Chondrocyte (in vitro differentiated cells): ENCODE measurements around the gene MDFI. TPM values are rescaled to one million over a fixed set of nuclear protein-coding genes. Genes with fewer than 3 reads are reported as not detected.

Experiments
- DNase-seq: peaks from one replicate; pipeline ENCODE4 v3.0.0; 2021; ENCODE audit warnings: mixed read lengths, low spot score
- H3K27ac Mint-ChIP-seq: one replicate; pipeline ENCODE4 v1.8.0; 2021; ENCODE audit warnings: mild to moderate bottlenecking, moderate library complexity, mixed read lengths; ENCODE audit not compliant: unreplicated experiment
- H3K27me3 Mint-ChIP-seq: 2 replicates; pipeline ENCODE4 v1.8.0; 2021; ENCODE audit warnings: low read depth, mixed read lengths
- H3K36me3 Mint-ChIP-seq: 2 replicates; pipeline ENCODE4 v1.8.0; 2021; ENCODE audit warnings: low read depth, mixed read lengths
- H3K4me1 Mint-ChIP-seq: 2 replicates; pipeline ENCODE4 v1.8.0; 2021; ENCODE audit warnings: low read depth, mild to moderate bottlenecking, mixed read lengths
- H3K4me3 Mint-ChIP-seq: one replicate; pipeline ENCODE4 v1.8.0; 2021; ENCODE audit warnings: mild to moderate bottlenecking, moderate library complexity, mixed read lengths; ENCODE audit not compliant: unreplicated experiment
- H3K9me3 Mint-ChIP-seq: 2 replicates; pipeline ENCODE4 v1.8.0; 2021; ENCODE audit warnings: low read depth, mixed read lengths
- CTCF ChIP-seq: fragments of 200-600 bp; sonication (generic); IDR thresholded peaks from 2 replicates; pipeline ENCODE4 v1.5.0; 2021; ENCODE audit warnings: antibody characterized with exemption, mild to moderate bottlenecking, moderate library complexity
- total RNA-seq: library from RNA; stranded (reverse); gene quantifications from 3 replicates; pipeline ENCODE4 v1.2.1, GENCODE V29; 2021

MDFI gene
- total RNA-seq, 1 donor from 2014 or later = 31.8 TPM

- H3K4me3 Mint-ChIP-seq = no peak overlapping the region
- H3K27me3 Mint-ChIP-seq = peaks cover 11% of the 10 kb centered on the region
- TF ChIP-seq CTCF = no peak
- peaks cover 1% of the 10 kb centered on the region for H3K36me3 Mint-ChIP-seq
- H3K4me1 Mint-ChIP-seq = peaks cover 36% of the 10 kb centered on the region
- DNase-seq = peak; percentile 78
- no peak overlapping the region for H3K27ac Mint-ChIP-seq
- H3K9me3 Mint-ChIP-seq = no peaks in the 10 kb centered on the region
Measured at GRCh38 chr6:41658636-41659035, 20.4 kb downstream of the MDFI start.

DNA sequence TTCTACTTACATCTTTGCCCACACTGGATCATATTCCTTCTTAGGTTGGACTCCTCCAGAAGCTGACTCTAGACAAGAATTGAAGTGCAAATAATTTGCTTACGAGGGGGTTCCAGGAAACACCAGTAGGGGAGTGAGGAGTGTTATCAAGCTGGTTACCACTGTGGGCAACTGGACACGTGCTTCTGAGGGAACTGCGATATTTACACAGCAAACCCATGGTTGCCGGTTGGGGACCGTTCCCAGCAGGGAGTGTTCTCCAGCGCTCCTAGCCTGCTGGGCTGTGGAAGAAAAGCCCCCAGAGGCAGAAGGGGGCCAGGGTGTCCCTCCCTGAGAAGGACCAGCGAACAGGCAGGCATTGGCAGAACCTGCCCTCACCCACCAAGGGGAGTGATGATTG is 21.7 kb downstream of the MDFI start:
- peaks cover 11% of the 10 kb centered on the region for H3K27me3 Mint-ChIP-seq
- no peak for TF ChIP-seq CTCF
- H3K27ac Mint-ChIP-seq = no peak overlapping the region
- no peak overlapping the region for H3K4me3 Mint-ChIP-seq
- H3K4me1 Mint-ChIP-seq = peaks cover 27% of the 10 kb centered on the region
- H3K36me3 Mint-ChIP-seq = peaks cover 1% of the 10 kb centered on the region
- DNase-seq = peak; percentile 60
- H3K9me3 Mint-ChIP-seq = no peaks in the 10 kb centered on the region

DNA sequence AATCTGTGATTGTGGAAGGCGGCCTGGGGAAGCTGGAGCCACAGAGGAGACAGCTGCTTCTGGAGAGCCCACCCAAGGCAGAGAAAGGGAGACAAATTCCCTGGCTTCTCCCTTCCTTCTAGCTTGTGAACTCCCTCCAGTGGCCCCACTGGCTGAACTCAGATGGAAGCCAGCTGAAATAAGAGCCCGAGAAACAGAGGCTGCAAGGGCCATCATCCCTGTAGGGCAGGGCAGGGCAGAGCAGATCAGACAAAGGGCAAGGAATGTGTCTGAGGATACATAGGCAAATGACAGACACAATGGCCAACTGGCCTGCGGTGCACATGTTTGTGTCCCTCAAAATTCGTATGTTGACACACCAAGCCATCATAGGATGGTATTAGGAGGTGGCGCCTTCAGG is 25.3 kb downstream of the MDFI start:
- Mint-ChIP-seq H3K4me3 (no peak overlapping the region), H3K36me3 (peaks cover 3% of the 10 kb centered on the region), H3K27me3 (peaks cover 13% of the 10 kb centered on the region), H3K27ac (no peak overlapping the region), H3K9me3 (no peaks in the 10 kb centered on the region), H3K4me1 (no peaks in the 10 kb centered on the region)
- DNase-seq = peak; percentile 36
- no peak for TF ChIP-seq CTCF

DNA sequence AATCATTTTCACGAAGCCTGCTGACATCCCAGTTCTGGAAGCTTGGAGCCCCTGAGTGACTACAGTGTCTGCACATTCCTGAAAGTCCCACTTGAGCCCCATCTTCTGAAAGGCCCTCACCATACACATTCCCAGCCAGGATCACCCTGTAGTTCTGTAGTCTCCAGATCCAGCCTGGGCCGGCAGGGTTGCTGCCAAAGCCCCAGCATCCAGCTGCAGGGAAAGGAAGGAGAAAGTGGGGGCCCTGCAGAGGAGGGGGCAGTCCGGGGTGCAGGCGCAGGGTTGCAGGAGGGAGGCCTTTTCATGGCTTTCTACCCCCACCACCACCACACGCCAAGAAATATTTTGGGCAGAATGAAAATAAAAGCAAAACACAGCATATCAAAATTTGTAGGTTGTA is 26.0 kb downstream of the MDFI start:
- Mint-ChIP-seq H3K4me1 (no peaks in the 10 kb centered on the region), H3K4me3 (no peak overlapping the region), H3K27ac (no peak overlapping the region), H3K36me3 (peaks cover 3% of the 10 kb centered on the region), H3K27me3 (peaks cover 13% of the 10 kb centered on the region), H3K9me3 (peaks cover 5% of the 10 kb centered on the region)
- TF ChIP-seq CTCF = no peak
- DNase-seq = peak; percentile 53

GRCh38 chr6:41667195-41667594 is 28.9 kb downstream of the MDFI start:
- peaks cover 15% of the 10 kb centered on the region for H3K27me3 Mint-ChIP-seq
- no peaks in the 10 kb centered on the region for H3K4me1 Mint-ChIP-seq
- no peak for TF ChIP-seq CTCF
- no peak for DNase-seq
- peaks cover 6% of the 10 kb centered on the region for H3K9me3 Mint-ChIP-seq
- H3K4me3 Mint-ChIP-seq = no peak overlapping the region
- H3K27ac Mint-ChIP-seq = no peak overlapping the region
- H3K36me3 Mint-ChIP-seq = peaks cover 1% of the 10 kb centered on the region
